ENCODE results near the gene DTNA.

DNA sequence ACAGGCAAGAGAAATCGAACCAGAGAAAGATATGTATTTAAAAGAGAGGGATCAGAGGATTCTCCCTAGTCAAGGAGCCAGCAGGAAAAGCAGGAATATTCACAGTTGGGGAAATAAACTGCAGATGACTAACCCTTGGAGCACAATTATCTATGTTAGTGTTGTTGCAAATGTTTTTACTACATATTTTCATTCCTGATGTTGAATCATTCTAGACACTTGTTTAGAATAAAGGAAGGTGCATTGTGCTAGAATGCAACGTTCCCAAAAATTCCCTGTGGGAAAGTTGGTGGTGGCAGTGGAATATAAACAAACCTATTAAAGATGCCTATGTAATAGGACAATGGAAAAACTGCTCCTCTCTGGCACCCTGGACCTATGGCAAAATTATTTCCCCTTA lies 63.3 kb downstream of the DTNA start:
- TF ChIP-seq, protein P1, sequence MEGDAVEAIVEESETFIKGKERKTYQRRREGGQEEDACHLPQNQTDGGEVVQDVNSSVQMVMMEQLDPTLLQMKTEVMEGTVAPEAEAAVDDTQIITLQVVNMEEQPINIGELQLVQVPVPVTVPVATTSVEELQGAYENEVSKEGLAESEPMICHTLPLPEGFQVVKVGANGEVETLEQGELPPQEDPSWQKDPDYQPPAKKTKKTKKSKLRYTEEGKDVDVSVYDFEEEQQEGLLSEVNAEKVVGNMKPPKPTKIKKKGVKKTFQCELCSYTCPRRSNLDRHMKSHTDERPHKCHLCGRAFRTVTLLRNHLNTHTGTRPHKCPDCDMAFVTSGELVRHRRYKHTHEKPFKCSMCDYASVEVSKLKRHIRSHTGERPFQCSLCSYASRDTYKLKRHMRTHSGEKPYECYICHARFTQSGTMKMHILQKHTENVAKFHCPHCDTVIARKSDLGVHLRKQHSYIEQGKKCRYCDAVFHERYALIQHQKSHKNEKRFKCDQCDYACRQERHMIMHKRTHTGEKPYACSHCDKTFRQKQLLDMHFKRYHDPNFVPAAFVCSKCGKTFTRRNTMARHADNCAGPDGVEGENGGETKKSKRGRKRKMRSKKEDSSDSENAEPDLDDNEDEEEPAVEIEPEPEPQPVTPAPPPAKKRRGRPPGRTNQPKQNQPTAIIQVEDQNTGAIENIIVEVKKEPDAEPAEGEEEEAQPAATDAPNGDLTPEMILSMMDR (conservative IDR thresholded peaks at IDR 0.05; ENCODE audit: low read depth, low read length): no peak
- no peak for TF ChIP-seq EZH2 (IDR thresholded peaks at IDR 0.05; ENCODE audit: low read length, unreplicated experiment)

All from PC-3 (cell line).